ENCODE measurements around the gene KIF26B. TPM values are rescaled to one million over a fixed set of nuclear protein-coding genes. Genes with fewer than 3 reads are reported as not detected.

KIF26B gene
- total RNA-seq, 2 donors from 2014 or later, result 0.78 to 4.6 TPM

GRCh38 chr1:245751116-245751515, 596.3 kb downstream of the KIF26B start:
- WGBS, 2 donors, result 59 to 60% methylated on average over 4 of the region's 4 CpGs
- Histone ChIP-seq H3K36me3 (replicated peaks in 1 of 2; ENCODE audit: insufficient read depth in 1 of 2, low read depth in 2 of 2) (no peaks in the 10 kb centered on the region), H3K9me3 (no peaks in the 10 kb centered on the region), H3K27me3 (no peaks in the 10 kb centered on the region), H3K4me3 (no peak overlapping the region), H3K27ac (no peak overlapping the region), H3K4me1 (no peaks in the 10 kb centered on the region)
- intact Hi-C loops (cut with DNase I), result no loop called here
- no peak for ATAC-seq
- TF ChIP-seq CTCF (IDR thresholded peaks at IDR 0.05) (no peak), POLR2A (IDR thresholded peaks at IDR 0.05) (no peak)
- no peak for DNase-seq

- Histone ChIP-seq H3K36me3 (replicated peaks in 1 of 2; ENCODE audit: insufficient read depth in 1 of 2, low read depth in 2 of 2) (no peaks in the 10 kb centered on the region), H3K4me3 (no peak overlapping the region), H3K4me1 (no peaks in the 10 kb centered on the region), H3K27me3 (no peaks in the 10 kb centered on the region), H3K27ac (no peak overlapping the region), H3K9me3 (peaks cover 0 to under 1% (median 0%) of the 10 kb centered on the region in 3 donors)
- ATAC-seq (no peak), DNase-seq (no peak)
- intact Hi-C loops (cut with DNase I), result no loop called here
- TF ChIP-seq POLR2A (IDR thresholded peaks at IDR 0.05), result no peak
- no peak for TF ChIP-seq CTCF (IDR thresholded peaks at IDR 0.05)
- 72 to 85% methylated on average over 11 to 12 of the region's 12 CpGs for WGBS, 2 donors
Observed at GRCh38 chr1:245751726-245752470, 597.1 kb downstream of the KIF26B start.

GRCh38 chr1:245752561-245752960, 597.8 kb downstream of the KIF26B start:
- no peak for TF ChIP-seq CTCF (IDR thresholded peaks at IDR 0.05)
- TF ChIP-seq POLR2A (IDR thresholded peaks at IDR 0.05), result no peak
- Histone ChIP-seq H3K4me3 (no peak overlapping the region), H3K36me3 (replicated peaks in 1 of 2; ENCODE audit: insufficient read depth in 1 of 2, low read depth in 2 of 2) (no peaks in the 10 kb centered on the region), H3K4me1 (no peaks in the 10 kb centered on the region), H3K27me3 (no peaks in the 10 kb centered on the region), H3K9me3 (peaks cover 0 to 5% (median 0%) of the 10 kb centered on the region in 3 donors), H3K27ac (no peak overlapping the region)
- intact Hi-C loops (cut with DNase I), result no loop called here
- no peak for ATAC-seq
- no peak for DNase-seq
- WGBS, 2 donors, result 85 to 88% methylated on average over 3 of the region's 3 CpGs

GRCh38 chr1:245753807-245754206, 599.0 kb downstream of the KIF26B start:
- Histone ChIP-seq H3K9me3 (peaks cover 0 to 5% (median 0%) of the 10 kb centered on the region in 3 donors), H3K36me3 (replicated peaks in 1 of 2; ENCODE audit: insufficient read depth in 1 of 2, low read depth in 2 of 2) (no peaks in the 10 kb centered on the region), H3K4me3 (no peak overlapping the region), H3K27me3 (no peaks in the 10 kb centered on the region), H3K4me1 (no peaks in the 10 kb centered on the region), H3K27ac (no peak overlapping the region)
- no peak for ATAC-seq
- no peak for DNase-seq
- no peak for TF ChIP-seq CTCF (IDR thresholded peaks at IDR 0.05)
- TF ChIP-seq POLR2A (IDR thresholded peaks at IDR 0.05), result no peak
- WGBS, 2 donors, result 93 to 98% methylated on average over 2 of the region's 2 CpGs
- intact Hi-C loops (cut with DNase I), result no loop called here

GRCh38 chr1:245754463-245754961, 599.7 kb downstream of the KIF26B start:
- no peak for DNase-seq

More at GRCh38 chr1:245754463-245754961, 599.7 kb downstream of the KIF26B start:
- no peak overlapping the region for H3K4me3 ChIP-seq
- H3K27me3 ChIP-seq, result no peaks in the 10 kb centered on the region
- no peaks in the 10 kb centered on the region for H3K36me3 ChIP-seq (replicated peaks in 1 of 2; ENCODE audit: insufficient read depth in 1 of 2, low read depth in 2 of 2)
- intact Hi-C loops (cut with DNase I), result no loop called here
- 77 to 94% methylated on average over 3 of the region's 3 CpGs for WGBS, 2 donors
- TF ChIP-seq CTCF (IDR thresholded peaks at IDR 0.05) (no peak), POLR2A (IDR thresholded peaks at IDR 0.05) (no peak)
- ATAC-seq, result no peak
- H3K27ac ChIP-seq, result no peak overlapping the region
- H3K4me1 ChIP-seq, result no peaks in the 10 kb centered on the region
- peaks cover 0 to 5% (median 0%) of the 10 kb centered on the region in 3 donors for H3K9me3 ChIP-seq

Measured in body of pancreas (tissue), 4 donors.